T-helper 2 cell treated with Interferon-gamma antibody and Interleukin-4, amounts not matched to agents 5 μg/mL and 100 μg/mL, for 36 hours (primary cell): Measurements from ENCODE around the gene RAB11FIP5.

Experiments used
- DNase-seq: peaks from one replicate; pipeline ENCODE4 v3.0.0; 2021; ENCODE audit warnings: low spot score
- H3K27ac Mint-ChIP-seq: one replicate; pipeline ENCODE4 v1.8.0; 2021; ENCODE audit warnings: mild to moderate bottlenecking, mixed read lengths
- H3K27me3 Mint-ChIP-seq: one replicate; pipeline ENCODE4 v1.8.0; 2021; ENCODE audit warnings: low read depth, mixed read lengths
- H3K36me3 Mint-ChIP-seq: one replicate; pipeline ENCODE4 v1.8.0; 2021; ENCODE audit warnings: low read depth, mixed read lengths
- H3K4me1 Mint-ChIP-seq: one replicate; pipeline ENCODE4 v1.8.0; 2021; ENCODE audit warnings: low read depth, mixed read lengths
- H3K4me3 Mint-ChIP-seq: one replicate; pipeline ENCODE4 v1.8.0; 2022; ENCODE audit warnings: mild to moderate bottlenecking, moderate library complexity, mixed read lengths
- H3K9me3 Mint-ChIP-seq: one replicate; pipeline ENCODE4 v1.8.0; 2021; ENCODE audit warnings: mixed read lengths

The RAB11FIP5 gene

DNA sequence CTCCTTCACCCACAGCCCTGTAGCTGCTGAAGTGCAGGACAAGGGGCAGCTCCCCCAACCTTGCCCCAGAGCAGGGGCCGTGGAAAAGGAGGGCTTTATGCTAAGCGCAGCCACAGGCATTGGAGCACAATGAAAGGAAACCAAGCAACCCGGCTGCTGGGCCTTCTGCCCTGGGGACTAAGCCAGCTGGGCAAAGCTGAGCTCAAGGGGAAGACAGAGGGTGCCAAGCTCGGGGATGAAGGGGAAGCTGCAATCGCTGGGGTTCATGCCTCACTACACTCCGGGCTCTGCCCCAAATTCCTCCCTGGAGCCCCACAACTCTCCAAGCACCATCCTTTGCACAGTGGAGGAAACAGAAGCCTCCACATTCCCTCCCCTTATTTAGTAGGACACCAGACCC is 53.6 kb downstream of the RAB11FIP5 start:
- Mint-ChIP-seq H3K9me3 (peaks cover 5% of the 10 kb centered on the region), H3K4me3 (no peak overlapping the region), H3K36me3 (peaks cover 14% of the 10 kb centered on the region), H3K27me3 (no peaks in the 10 kb centered on the region), H3K27ac (no peak overlapping the region), H3K4me1 (peaks cover 4% of the 10 kb centered on the region)
- no peak for DNase-seq

DNA sequence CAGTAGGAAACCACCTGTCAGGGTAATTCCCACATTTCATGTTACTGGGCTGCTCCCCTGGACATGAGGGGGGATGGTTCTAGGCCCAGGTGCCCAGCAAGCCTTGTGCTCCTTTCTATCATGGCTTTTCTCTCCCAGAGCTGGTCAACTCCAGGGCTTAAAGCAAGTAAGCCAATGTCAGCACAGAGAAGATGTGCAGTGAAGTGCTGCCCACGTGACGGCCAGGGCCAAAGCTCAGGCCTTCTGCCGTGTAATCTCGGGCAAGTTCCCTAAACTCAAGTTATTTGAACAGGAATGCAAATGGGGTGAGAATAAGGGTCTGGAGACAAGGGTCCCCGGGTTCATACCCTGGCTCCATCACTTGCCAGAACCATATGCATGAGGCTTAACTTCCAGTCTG is 57.8 kb downstream of the RAB11FIP5 start:
- Mint-ChIP-seq H3K27me3 (no peaks in the 10 kb centered on the region), H3K9me3 (peaks cover 5% of the 10 kb centered on the region), H3K27ac (no peak overlapping the region), H3K4me3 (no peak overlapping the region), H3K36me3 (peaks cover 14% of the 10 kb centered on the region), H3K4me1 (no peaks in the 10 kb centered on the region)
- no peak for DNase-seq

DNA sequence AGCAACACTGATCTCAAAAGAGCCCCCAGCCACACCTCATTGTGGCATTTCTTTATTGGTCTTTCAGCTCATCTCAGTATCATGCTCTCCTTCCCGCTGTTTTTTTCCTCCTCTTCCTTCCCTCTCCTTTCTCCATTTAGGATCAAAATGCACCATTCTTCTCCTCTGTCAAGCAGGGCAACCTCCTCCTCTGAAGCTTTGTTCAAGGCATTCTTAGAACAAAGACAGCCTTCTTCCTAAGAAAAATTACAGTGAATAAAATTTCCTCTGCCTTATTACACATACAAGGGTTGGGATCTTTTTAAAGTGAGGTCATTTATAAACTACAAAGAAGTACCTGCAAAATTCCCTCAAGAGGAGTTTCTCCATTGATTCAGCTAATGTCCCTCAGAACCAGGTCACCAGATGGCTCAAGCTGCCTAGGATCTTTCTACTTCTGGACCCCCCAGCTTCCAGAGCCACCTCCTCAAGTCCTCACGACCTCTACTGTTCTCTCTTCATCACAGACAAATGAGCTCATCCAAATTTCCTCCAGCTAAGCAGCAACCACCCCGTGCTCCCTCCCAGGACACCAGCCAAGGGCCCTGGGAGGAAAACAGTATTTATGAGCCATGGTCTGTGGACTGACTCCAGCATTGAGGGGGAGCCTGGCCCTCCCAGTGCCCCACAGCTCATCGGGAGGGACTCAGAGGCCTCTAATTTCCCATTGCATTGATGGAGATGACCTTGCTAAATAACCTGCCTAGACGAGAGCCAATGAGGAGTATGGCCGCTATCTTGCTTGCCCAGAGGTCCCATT is 59.2 kb downstream of the RAB11FIP5 start:
- Mint-ChIP-seq H3K9me3 (peaks cover 5% of the 10 kb centered on the region), H3K4me3 (no peak overlapping the region), H3K4me1 (no peaks in the 10 kb centered on the region), H3K36me3 (peaks cover 14% of the 10 kb centered on the region), H3K27me3 (no peaks in the 10 kb centered on the region), H3K27ac (no peak overlapping the region)
- no peak for DNase-seq

DNA sequence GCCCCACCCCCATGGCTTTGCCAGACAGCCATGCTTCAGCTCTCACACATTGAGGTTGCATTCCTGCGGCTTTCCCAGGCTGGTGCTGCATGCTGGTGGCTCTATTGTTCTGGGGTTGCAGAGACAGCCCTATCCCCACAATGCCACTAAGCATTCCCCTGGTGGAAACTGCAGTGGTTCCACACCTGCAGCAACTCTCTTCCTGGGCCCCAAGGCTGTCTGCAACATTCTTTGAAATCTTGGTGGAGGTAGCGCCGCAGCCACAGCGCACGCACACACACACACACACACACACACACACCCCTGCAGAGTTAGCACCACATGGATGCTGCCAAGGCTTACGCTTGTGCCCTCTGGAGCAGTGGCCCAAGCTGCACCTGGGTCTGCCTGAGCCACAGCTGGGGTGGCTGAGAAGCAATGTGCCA is 62.6 kb downstream of the RAB11FIP5 start:
- no peak overlapping the region for H3K4me3 Mint-ChIP-seq
- H3K9me3 Mint-ChIP-seq = no peaks in the 10 kb centered on the region
- no peaks in the 10 kb centered on the region for H3K27me3 Mint-ChIP-seq
- no peak overlapping the region for H3K27ac Mint-ChIP-seq
- DNase-seq = no peak
- no peaks in the 10 kb centered on the region for H3K36me3 Mint-ChIP-seq
- H3K4me1 Mint-ChIP-seq = no peaks in the 10 kb centered on the region

DNA sequence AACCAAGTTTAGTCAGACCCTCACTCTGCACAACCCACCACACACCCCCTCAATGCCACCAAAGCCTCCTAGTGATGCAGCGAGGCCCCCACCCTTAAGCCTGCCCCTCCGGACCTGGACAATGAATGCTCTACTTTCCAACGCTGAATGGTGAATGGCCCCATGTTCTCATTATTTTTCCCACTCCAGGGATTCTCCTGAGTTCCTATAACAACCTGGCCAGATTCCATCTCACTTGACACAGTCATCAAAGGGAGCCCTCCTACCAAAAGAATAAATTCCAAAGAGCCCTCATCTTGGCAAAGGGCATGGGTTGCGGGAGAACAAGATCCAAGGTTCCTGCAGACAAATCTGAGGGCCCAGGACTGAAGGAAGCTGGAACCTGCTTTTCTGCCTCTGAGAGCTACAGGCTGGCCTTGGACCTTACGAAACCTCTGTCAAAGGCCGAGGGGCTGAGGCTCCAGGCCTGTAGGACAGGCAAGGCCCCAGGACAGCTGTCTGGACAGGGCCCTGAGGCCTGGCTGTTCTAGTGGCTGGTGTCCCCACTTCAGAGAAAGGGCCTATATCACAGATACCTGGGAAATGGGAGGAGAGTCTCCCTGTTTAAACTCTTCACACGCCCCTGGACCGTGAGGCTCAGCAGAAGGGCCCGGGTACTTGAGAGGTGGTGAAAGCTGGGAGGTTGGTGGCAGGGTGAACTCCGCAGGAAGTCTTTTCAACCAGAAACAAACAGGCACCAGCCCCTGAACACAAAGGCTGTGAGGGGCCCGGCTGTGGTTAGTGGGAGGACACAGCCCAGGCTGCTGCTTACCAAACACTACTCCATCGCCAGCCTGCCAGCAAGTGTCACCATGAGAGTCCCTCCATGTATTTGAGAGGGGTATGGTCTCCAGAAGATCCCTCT is 68.6 kb downstream of the RAB11FIP5 start:
- Mint-ChIP-seq H3K36me3 (no peaks in the 10 kb centered on the region), H3K4me1 (no peaks in the 10 kb centered on the region), H3K4me3 (no peak overlapping the region), H3K27ac (no peak overlapping the region), H3K9me3 (no peaks in the 10 kb centered on the region), H3K27me3 (no peaks in the 10 kb centered on the region)
- DNase-seq = no peak

DNA sequence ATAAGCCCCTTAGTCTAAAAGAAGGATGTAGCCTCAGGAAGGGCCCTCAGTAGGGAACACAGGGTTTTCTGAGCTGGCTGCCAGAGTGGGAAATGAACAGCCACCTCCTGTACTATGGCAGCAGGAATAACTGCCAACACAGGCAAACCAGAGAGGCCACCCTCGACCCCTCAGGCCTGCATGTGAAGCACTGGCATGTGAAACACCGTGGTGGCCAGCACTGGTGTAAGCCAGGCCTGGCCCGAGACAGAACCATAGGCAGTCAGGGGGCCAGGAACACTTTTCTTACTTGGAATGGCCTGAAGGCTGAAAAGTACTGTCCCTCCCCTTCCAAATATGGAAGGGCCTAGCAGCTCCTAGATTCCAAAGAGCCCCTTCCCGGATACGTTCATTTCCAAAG is 69.5 kb downstream of the RAB11FIP5 start:
- Mint-ChIP-seq H3K27ac (no peak overlapping the region), H3K4me1 (no peaks in the 10 kb centered on the region), H3K9me3 (no peaks in the 10 kb centered on the region), H3K27me3 (no peaks in the 10 kb centered on the region), H3K36me3 (no peaks in the 10 kb centered on the region), H3K4me3 (no peak overlapping the region)
- no peak for DNase-seq

DNA sequence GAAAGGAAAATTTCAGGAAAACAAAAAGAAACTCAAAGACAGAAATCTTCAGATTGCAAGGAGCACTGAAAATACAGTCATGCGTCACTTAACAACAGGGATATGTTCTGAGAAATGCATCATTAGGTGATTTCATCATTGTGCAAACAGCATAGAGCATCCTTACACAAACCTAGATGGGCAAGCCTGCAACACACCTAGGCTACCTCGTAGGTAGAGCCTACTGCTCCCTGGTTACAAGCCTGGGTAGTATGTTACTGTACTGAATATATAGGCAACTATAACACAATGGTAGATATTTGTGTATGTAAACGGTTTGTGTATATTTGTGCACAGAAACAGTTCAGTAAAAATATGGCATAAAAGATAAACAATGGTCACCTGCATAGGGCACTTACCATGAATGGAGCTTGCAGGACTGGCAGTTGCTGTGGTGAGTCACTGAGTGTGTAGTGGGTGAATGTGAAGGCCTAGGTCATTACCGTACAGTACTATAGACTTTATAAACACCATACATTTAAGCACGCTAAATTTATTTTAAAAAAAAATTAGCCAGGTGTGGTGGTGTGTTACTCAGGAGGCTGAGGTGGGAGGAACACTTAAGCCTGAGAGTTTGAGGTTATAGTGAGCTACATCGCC is 74.7 kb downstream of the RAB11FIP5 start:
- H3K27me3 Mint-ChIP-seq = no peaks in the 10 kb centered on the region
- no peaks in the 10 kb centered on the region for H3K36me3 Mint-ChIP-seq
- H3K4me3 Mint-ChIP-seq = no peak overlapping the region
- no peak for DNase-seq
- no peak overlapping the region for H3K27ac Mint-ChIP-seq
- H3K9me3 Mint-ChIP-seq = no peaks in the 10 kb centered on the region
- H3K4me1 Mint-ChIP-seq = no peaks in the 10 kb centered on the region

DNA sequence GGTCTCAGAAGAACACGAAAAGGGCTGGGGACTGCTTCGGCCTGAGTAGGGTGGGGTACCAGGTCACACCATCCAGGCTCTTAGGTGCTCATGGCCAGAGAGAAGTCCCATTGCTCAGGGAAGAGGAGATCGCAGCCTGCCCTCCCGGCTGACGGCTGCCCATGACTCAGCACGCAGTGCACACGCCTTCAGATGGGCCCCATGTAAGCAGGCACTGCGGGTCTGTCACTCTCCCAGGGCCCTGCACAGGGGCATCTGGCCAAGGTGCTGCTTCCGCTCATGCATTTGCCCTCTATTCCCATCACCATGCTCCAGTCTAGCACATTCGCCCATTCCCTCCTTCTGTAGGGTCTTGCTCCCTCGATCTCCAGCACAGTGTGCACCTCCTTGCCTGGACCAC is 76.0 kb downstream of the RAB11FIP5 start:
- Mint-ChIP-seq H3K27ac (no peak overlapping the region), H3K27me3 (no peaks in the 10 kb centered on the region), H3K4me3 (no peak overlapping the region), H3K36me3 (no peaks in the 10 kb centered on the region), H3K9me3 (no peaks in the 10 kb centered on the region), H3K4me1 (no peaks in the 10 kb centered on the region)
- no peak for DNase-seq

DNA sequence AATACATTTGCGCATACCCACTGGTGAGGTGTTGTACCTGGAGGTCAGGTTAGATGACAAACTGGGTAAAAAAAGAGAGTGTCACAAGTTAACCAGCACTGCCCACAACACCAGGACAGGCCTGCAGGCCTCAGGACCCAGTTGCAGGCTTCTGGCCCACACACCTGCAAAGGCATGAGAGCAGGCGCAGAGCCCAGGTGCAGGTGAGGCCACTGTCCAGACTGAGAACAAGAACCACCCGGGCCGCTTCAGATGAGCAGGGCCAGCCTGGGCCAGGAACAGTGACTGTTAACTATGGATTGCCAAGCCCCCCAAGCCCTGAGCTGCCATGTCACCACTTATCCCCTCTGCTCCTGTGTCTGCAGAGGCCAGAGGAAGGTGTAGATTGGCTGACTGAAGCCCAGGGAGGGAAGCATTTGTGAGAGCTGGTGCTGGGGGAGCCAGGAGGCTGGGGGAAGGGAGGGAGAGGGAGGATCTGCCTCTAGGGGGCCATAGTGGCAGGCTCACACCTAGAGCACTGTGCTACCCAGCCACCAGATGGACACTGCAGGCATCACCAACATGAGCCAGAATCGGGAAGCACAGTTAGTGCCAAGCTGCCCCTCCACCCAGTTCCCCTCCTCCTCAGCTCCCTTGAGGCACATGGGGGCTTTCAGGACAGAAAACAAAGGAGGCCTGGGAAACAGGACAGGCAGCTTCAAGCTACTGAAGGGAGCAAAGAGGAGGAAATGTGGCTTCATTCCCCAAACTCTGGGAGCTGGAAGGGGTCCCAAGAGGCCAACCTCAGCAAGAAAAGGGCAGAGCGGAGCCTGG is 76.6 kb downstream of the RAB11FIP5 start:
- H3K4me1 Mint-ChIP-seq = peaks cover 2% of the 10 kb centered on the region
- no peaks in the 10 kb centered on the region for H3K9me3 Mint-ChIP-seq
- no peak overlapping the region for H3K4me3 Mint-ChIP-seq
- no peak for DNase-seq
- no peaks in the 10 kb centered on the region for H3K36me3 Mint-ChIP-seq
- H3K27me3 Mint-ChIP-seq = no peaks in the 10 kb centered on the region
- no peak overlapping the region for H3K27ac Mint-ChIP-seq

DNA sequence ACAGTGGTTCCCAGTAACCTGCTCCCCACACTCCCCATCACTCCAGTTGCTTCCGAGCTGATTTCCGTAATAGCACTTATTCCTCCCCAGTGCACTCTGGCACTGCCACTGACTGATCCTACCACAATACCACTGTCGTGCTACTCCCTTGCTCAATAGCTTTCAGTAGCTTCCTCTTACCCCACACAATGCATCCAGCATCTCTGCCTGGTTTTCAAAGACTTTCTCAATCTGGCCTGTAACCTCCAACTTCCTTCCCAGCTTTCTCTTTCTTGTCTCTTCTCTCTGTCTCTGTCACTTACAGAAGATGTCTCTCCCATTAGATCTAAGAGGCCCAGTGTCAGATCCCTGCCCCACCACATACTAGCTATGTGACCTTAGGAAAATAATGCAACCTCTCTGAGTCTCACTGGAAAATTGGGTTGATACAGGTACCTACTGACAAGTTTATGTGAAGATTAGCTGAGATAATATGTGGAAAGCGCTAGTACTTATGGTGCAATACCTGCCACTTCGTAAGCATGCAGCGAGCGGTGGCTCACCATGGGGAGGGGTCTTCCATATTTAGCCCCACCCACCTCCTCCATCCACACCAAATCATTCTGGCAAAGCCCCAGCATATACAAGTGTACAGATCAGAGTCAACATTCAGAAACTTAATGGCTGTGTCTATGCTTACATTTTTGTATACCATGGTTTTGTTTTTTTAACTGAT is 77.9 kb downstream of the RAB11FIP5 start:
- no peak overlapping the region for H3K4me3 Mint-ChIP-seq
- peaks cover 2% of the 10 kb centered on the region for H3K4me1 Mint-ChIP-seq
- H3K36me3 Mint-ChIP-seq = no peaks in the 10 kb centered on the region
- no peak for DNase-seq
- no peaks in the 10 kb centered on the region for H3K27me3 Mint-ChIP-seq
- H3K9me3 Mint-ChIP-seq = no peaks in the 10 kb centered on the region
- H3K27ac Mint-ChIP-seq = no peak overlapping the region

DNA sequence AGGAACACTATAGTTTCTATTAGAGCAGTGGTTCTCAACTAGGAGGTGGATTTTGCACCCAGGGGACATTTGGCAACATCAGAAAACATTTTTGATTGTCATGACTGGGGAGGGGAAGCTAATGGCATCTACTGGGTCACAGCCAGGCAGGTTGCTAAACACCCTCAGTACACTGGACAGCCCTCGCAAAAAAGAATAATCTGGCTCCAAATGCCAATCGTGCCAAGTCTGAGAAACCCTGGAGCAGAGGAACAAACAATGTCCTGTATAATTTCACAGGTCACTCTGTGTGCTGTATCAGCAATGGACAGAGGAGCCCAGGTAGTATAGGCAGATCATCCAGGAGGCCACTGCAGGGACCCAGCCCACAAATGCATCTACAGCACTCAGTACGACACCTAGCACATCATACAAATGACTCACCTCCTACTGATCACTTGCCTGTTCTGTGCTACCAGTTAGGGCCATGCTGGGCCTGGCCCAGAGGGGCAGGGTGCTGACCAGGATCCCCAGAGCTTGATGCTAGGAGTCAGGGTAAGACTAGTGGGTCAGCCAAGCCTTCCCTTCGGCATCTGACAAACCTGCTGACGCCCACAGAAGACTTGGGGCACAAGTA is 78.9 kb downstream of the RAB11FIP5 start:
- Mint-ChIP-seq H3K9me3 (no peaks in the 10 kb centered on the region), H3K4me3 (no peak overlapping the region), H3K4me1 (peaks cover 2% of the 10 kb centered on the region), H3K27me3 (no peaks in the 10 kb centered on the region), H3K36me3 (no peaks in the 10 kb centered on the region), H3K27ac (no peak overlapping the region)
- no peak for DNase-seq

DNA sequence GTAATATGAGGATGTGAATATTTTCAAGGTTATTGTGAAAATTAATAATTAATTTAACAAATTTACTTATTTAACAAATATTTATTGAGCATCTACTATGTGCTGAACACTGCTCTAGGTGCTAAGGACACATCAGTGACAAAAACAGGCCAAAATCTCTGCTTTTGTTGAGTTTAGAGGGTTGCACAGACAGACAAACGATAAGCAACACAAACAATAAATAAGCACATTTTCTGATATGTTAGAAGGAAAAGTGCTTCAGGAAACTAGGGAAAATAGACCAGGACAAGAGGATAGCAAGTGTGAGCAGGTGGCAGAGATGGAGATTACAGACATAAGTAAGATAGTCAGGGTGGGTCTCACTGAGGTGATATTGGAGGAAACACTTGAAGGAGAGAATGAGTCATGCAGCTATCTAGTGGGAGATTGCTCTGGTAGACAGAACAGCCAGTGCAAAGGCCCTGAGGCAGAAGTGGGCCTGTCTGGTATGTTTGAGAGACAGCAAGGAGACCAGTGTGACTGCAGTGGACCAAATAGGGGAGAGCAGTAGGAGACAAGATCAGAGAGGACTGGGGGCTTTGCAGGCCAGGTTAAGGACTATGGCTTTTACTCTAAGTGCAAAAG is 79.5 kb downstream of the RAB11FIP5 start:
- Mint-ChIP-seq H3K36me3 (no peaks in the 10 kb centered on the region), H3K4me1 (peaks cover 2% of the 10 kb centered on the region), H3K9me3 (no peaks in the 10 kb centered on the region), H3K27me3 (no peaks in the 10 kb centered on the region), H3K27ac (no peak overlapping the region), H3K4me3 (no peak overlapping the region)
- no peak for DNase-seq
